Neural crest cell (in vitro differentiated cells): ENCODE results near the gene SYCE3. TPM values are rescaled to one million over a fixed set of nuclear protein-coding genes. Genes with fewer than 3 reads are reported as not detected.

ENCODE experiments used
- DNase-seq: peaks from one replicate; pipeline ENCODE4 v3.0.0; 2021; ENCODE audit warnings: low read depth, mixed read lengths, low spot score
- H3K27ac Mint-ChIP-seq: one replicate; pipeline ENCODE4 v1.8.0; 2021; ENCODE audit warnings: mild to moderate bottlenecking, mixed read lengths; ENCODE audit not compliant: unreplicated experiment
- H3K27me3 Mint-ChIP-seq: 2 replicates; pipeline ENCODE4 v1.8.0; 2021; ENCODE audit warnings: low read depth, mild to moderate bottlenecking, mixed read lengths
- H3K36me3 Mint-ChIP-seq: 2 replicates; pipeline ENCODE4 v1.8.0; 2021; ENCODE audit warnings: low read depth, mild to moderate bottlenecking, mixed read lengths
- H3K4me1 Mint-ChIP-seq: 2 replicates; pipeline ENCODE4 v1.8.0; 2021; ENCODE audit warnings: mixed read lengths
- H3K4me3 Mint-ChIP-seq: one replicate; pipeline ENCODE4 v1.8.0; 2021; ENCODE audit warnings: mild to moderate bottlenecking, mixed read lengths
- H3K9me3 Mint-ChIP-seq: 2 replicates; pipeline ENCODE4 v1.8.0; 2021; ENCODE audit warnings: mixed read lengths
- CTCF ChIP-seq: fragments of 200-600 bp; sonication (generic); conservative IDR thresholded peaks from 2 replicates; pipeline ENCODE4 v1.5.0; 2021; ENCODE audit warnings: antibody characterized with exemption, mild to moderate bottlenecking
- total RNA-seq: library from RNA; stranded (reverse); gene quantifications from 2 replicates; pipeline ENCODE4 v1.2.1, GENCODE V29; 2021

Gene SYCE3
- total RNA-seq, 1 donor from 2014 or later: not detected

- no peak for DNase-seq
- H3K27ac Mint-ChIP-seq: no peak overlapping the region
- H3K9me3 Mint-ChIP-seq: no peaks in the 10 kb centered on the region
- peaks cover 74% of the 10 kb centered on the region for H3K27me3 Mint-ChIP-seq
- H3K4me1 Mint-ChIP-seq: peaks cover 19% of the 10 kb centered on the region
- H3K4me3 Mint-ChIP-seq: peak overlapping the region; percentile 67
- peaks cover 2% of the 10 kb centered on the region for H3K36me3 Mint-ChIP-seq
- no peak for TF ChIP-seq CTCF
Observed at GRCh38 chr22:50532824-50533796, 29.6 kb downstream of the SYCE3 start.

GRCh38 chr22:50531962-50532674 is 30.6 kb downstream of the SYCE3 start:
- H3K4me1 Mint-ChIP-seq: peaks cover 25% of the 10 kb centered on the region
- H3K27me3 Mint-ChIP-seq: peaks cover 78% of the 10 kb centered on the region
- peak overlapping the region; percentile 67 for H3K4me3 Mint-ChIP-seq
- H3K27ac Mint-ChIP-seq: no peak overlapping the region
- TF ChIP-seq CTCF: no peak
- no peaks in the 10 kb centered on the region for H3K9me3 Mint-ChIP-seq
- peak; percentile 35 for DNase-seq
- H3K36me3 Mint-ChIP-seq: peaks cover 3% of the 10 kb centered on the region

- Mint-ChIP-seq H3K27me3 (peaks cover 81% of the 10 kb centered on the region), H3K27ac (no peak overlapping the region), H3K4me1 (peaks cover 29% of the 10 kb centered on the region), H3K36me3 (peaks cover 3% of the 10 kb centered on the region), H3K9me3 (no peaks in the 10 kb centered on the region), H3K4me3 (no peak overlapping the region)
- no peak for TF ChIP-seq CTCF
- no peak for DNase-seq
Observed at GRCh38 chr22:50531546-50531961, 31.2 kb downstream of the SYCE3 start.

- Mint-ChIP-seq H3K27ac (no peak overlapping the region), H3K27me3 (peaks cover 76% of the 10 kb centered on the region), H3K36me3 (peaks cover 3% of the 10 kb centered on the region), H3K9me3 (no peaks in the 10 kb centered on the region), H3K4me1 (peaks cover 29% of the 10 kb centered on the region), H3K4me3 (peak overlapping the region; percentile 59)
- peak; percentile 43 for DNase-seq
- TF ChIP-seq CTCF: no peak
Observed at GRCh38 chr22:50530877-50531545, 31.7 kb downstream of the SYCE3 start.

GRCh38 chr22:50530580-50530876 is 32.2 kb downstream of the SYCE3 start:
- H3K4me1 Mint-ChIP-seq: peaks cover 29% of the 10 kb centered on the region
- H3K4me3 Mint-ChIP-seq: peak overlapping the region; percentile 59
- H3K9me3 Mint-ChIP-seq: no peaks in the 10 kb centered on the region
- no peak overlapping the region for H3K27ac Mint-ChIP-seq
- TF ChIP-seq CTCF: no peak
- H3K36me3 Mint-ChIP-seq: peaks cover 3% of the 10 kb centered on the region
- no peak for DNase-seq
- H3K27me3 Mint-ChIP-seq: peaks cover 76% of the 10 kb centered on the region
